Heart left ventricle (tissue), 13 donors: ENCODE data around the gene GRM1.

Experiments
- CTCF ChIP-seq, 12 donors: fragments of 200-600 bp; sonication (generic) in 4 of 12; IDR thresholded peaks; one replicate each; pipeline versions ENCODE4 v1.5.0 to v1.8.0; 2018 to 2022; ENCODE audit warnings: antibody characterized with exemption in 12 of 12, mild to moderate bottlenecking in 5 of 12
- POLR2A ChIP-seq, 2 donors: fragments of 450-650 bp; IDR thresholded peaks; one replicate each; pipeline ENCODE4 v1.6.1; 2017; ENCODE audit warnings: antibody characterized with exemption in 2 of 2, mild to moderate bottlenecking in 2 of 2, moderate library complexity in 2 of 2
- donor health status: ischemic (EF 13 %, LVEDD 7.1; RV severe dilation, severe dysfunction).
- donor health status: DM: no; HTN: yes; CAD: no.
- donor health status: DM: no; HTN: no; CAD: no.
- donor health status: ischemic (EF 25% LVEDD 6.9; RV normal size, moderate dysfunction).
- donor health status: ischemic (EF 25% LVEDD 5.7; RV mildly dilated, moderate dysfunction).
- donor health status: ischemic (EF 35%, LVEDD 5.7; RV mildly dilated, moderate dysfunction).
- donor health status: nonischemic (EF 11% LVEDD 7.7; RV severe dilation, severe dysfunction).
- donor health status: DM: yes; HTN: yes; CAD: no.
- donor health status: PGD.
- donor health status: ischemic (EF 29% LVEDD 5.4; RV normal size, mild dysfunction).
- donor health status: nonischemic (EF 23%, LVEDD 6.1; RV moderate dilation, normal function).

- TF ChIP-seq CTCF (IDR thresholded peaks at IDR 0.05) (no peak), POLR2A (IDR thresholded peaks at IDR 0.05) (no peak)
Observed at GRCh38 chr6:146194434-146194833, 165.6 kb downstream of the GRM1 start.
